H1 (cell line): ENCODE data around the gene RBMS2. TPM values are rescaled to one million over a fixed set of nuclear protein-coding genes. Genes with fewer than 3 reads are reported as not detected.
"Not testable (repeated sequence)": the region's sequence is repeated elsewhere in the genome, so short reads cannot be mapped to it uniquely, and the experiment has no call there.

Experiments used
- CTCF ChIA-PET: fragments of 300-600 bp; sonication (Branson Sonifier 250); formaldehyde crosslinking; loops from one replicate; lab custom pipeline; 2021; ENCODE audit not compliant: partially characterized antibody; lab: Charles Lee
- POLR2A ChIA-PET: fragments of 300-600 bp; sonication (Branson Sonifier 250); formaldehyde crosslinking; loops from one replicate; lab custom pipeline; 2021; ENCODE audit warnings: inconsistent platforms; ENCODE audit not compliant: partially characterized antibody; lab: Charles Lee
- DNase-seq, 2 experiments: peaks; one replicate each; pipeline versions ENCODE4 v3.0.0 to v3.0.0-alpha.2; 2010 to 2022; ENCODE audit warnings: low spot score in 2 of 2, low read depth in 1 of 2, mixed read lengths in 1 of 2
- FAIRE-seq: peaks from 2 replicates; lab custom pipeline; 2011; peaks lifted over from hg19 to GRCh38; lab: Jason Lieb, UNC
- H2AFZ ChIP-seq: 2 replicates; pipeline ENCODE4 v1.8.1; 2012; ENCODE audit warnings: low read length, inconsistent platforms
- H2AK5ac ChIP-seq: 2 replicates; pipeline ENCODE4 v1.6.1; 2013; ENCODE audit warnings: low read depth, low read length
- H2BK120ac ChIP-seq: replicated peaks from 2 replicates; pipeline ENCODE3; 2013; ENCODE audit warnings: low read depth, low read length, inconsistent platforms
- H2BK12ac ChIP-seq: 2 replicates; pipeline ENCODE4 v1.6.1; 2013; ENCODE audit warnings: low read depth, low read length
- H2BK15ac ChIP-seq: 2 replicates; pipeline ENCODE4 v1.6.1; 2013; ENCODE audit warnings: low read length
- H2BK20ac ChIP-seq: 2 replicates; pipeline ENCODE4 v1.6.1; 2013; ENCODE audit warnings: low read length
- H2BK5ac ChIP-seq: 2 replicates; pipeline ENCODE4 v1.6.1; 2013; ENCODE audit warnings: low read depth, low read length
- H3K14ac ChIP-seq: 2 replicates; pipeline ENCODE4 v1.6.1; 2013; ENCODE audit warnings: inconsistent platforms; ENCODE audit not compliant: insufficient read length
- H3K18ac ChIP-seq: 2 replicates; pipeline ENCODE4 v1.6.1; 2013; ENCODE audit warnings: low read length; ENCODE audit errors: extremely low read depth
- H3K23ac ChIP-seq: 2 replicates; pipeline ENCODE4 v1.6.1; 2013; ENCODE audit warnings: inconsistent platforms; ENCODE audit not compliant: insufficient read length
- H3K23me2 ChIP-seq: 2 replicates; pipeline ENCODE4 v1.6.1; 2013; ENCODE audit warnings: low read depth, low read length
- H3K27ac ChIP-seq: 2 replicates; pipeline ENCODE4 v1.6.1; 2011; ENCODE audit warnings: low read depth, low read length, inconsistent platforms
- H3K27me3 ChIP-seq, 4 experiments: replicated peaks in 1 of 4; 1 replicate in 1 of 4; 2 replicates in 3 of 4; pipeline versions ENCODE4 v1.6.1 to v1.8.1; 2011 to 2013; ENCODE audit warnings: low read length in 3 of 4, mild to moderate bottlenecking in 3 of 4, inconsistent platforms in 2 of 4, mixed read lengths in 2 of 4, moderate library complexity in 1 of 4; ENCODE audit not compliant: control insufficient read depth in 3 of 4, insufficient read depth in 3 of 4; ENCODE audit errors: extremely low read depth in 1 of 4
- H3K36me3 ChIP-seq, 4 experiments: 2 replicates each; pipeline versions ENCODE4 v1.6.1 to v1.8.1; 2011 to 2013; ENCODE audit warnings: mild to moderate bottlenecking in 4 of 4, low read length in 3 of 4, moderate library complexity in 2 of 4, control low read depth in 1 of 4, inconsistent platforms in 1 of 4; ENCODE audit not compliant: insufficient read depth in 4 of 4, control insufficient read depth in 2 of 4
- H3K4ac ChIP-seq: replicated peaks from 2 replicates; pipeline ENCODE3; 2013; ENCODE audit warnings: low read length, low read depth, mixed read lengths, inconsistent platforms; ENCODE audit not compliant: insufficient read length
- H3K4me1 ChIP-seq, 4 experiments: replicated peaks in 1 of 4; 1 replicate in 1 of 4; 2 replicates in 3 of 4; pipeline versions ENCODE4 v1.6.1 to v1.8.1; 2011 to 2013; ENCODE audit warnings: low read length in 3 of 4, inconsistent platforms in 2 of 4, mixed read lengths in 1 of 4; ENCODE audit not compliant: insufficient read depth in 4 of 4, control insufficient read depth in 3 of 4
- H3K4me2 ChIP-seq, 2 experiments: 2 replicates each; pipeline versions ENCODE4 v1.6.1 to v1.8.1; 2011 to 2013; ENCODE audit warnings: low read depth in 2 of 2, low read length in 2 of 2, control low read depth in 1 of 2, inconsistent platforms in 1 of 2, mild to moderate bottlenecking in 1 of 2; ENCODE audit not compliant: insufficient read depth in 1 of 2
- H3K4me3 ChIP-seq, 4 experiments: fragments of 200-600, 300-600 bp in 1 of 4; sonication (generic), shearing (Covaris generic), sonication (Bioruptor Twin) in 1 of 4; 2 replicates each; pipeline versions ENCODE4 v1.5.1 to v1.8.1; 2011 to 2016; ENCODE audit warnings: low read length in 4 of 4, low read depth in 3 of 4, control low read depth in 2 of 4, inconsistent platforms in 2 of 4, mild to moderate bottlenecking in 2 of 4, mixed read lengths in 1 of 4, moderate library complexity in 1 of 4; ENCODE audit not compliant: insufficient read depth in 2 of 4; ENCODE audit errors: extremely low read depth in 1 of 4
- H3K56ac ChIP-seq: replicated peaks from 2 replicates; pipeline ENCODE3; 2013; ENCODE audit warnings: low read depth, mild to moderate bottlenecking, mixed read lengths, low read length, inconsistent platforms; ENCODE audit not compliant: insufficient read length
- H3K79me1 ChIP-seq: 2 replicates; pipeline ENCODE4 v1.6.1; 2013; ENCODE audit warnings: low read depth, low read length, control low read depth
- H3K79me2 ChIP-seq, 2 experiments: 2 replicates each; pipeline versions ENCODE4 v1.6.1 to v1.8.1; 2012 to 2013; ENCODE audit warnings: low read length in 2 of 2, mild to moderate bottlenecking in 2 of 2, inconsistent platforms in 1 of 2; ENCODE audit not compliant: insufficient read depth in 2 of 2, control insufficient read depth in 1 of 2
- H3K9ac ChIP-seq, 4 experiments: replicated peaks in 1 of 4; 1 replicate in 1 of 4; 2 replicates in 3 of 4; pipeline versions ENCODE4 v1.6.1 to v1.8.1; 2011 to 2013; ENCODE audit warnings: low read depth in 3 of 4, low read length in 3 of 4, control low read depth in 2 of 4, mild to moderate bottlenecking in 2 of 4, moderate library complexity in 2 of 4, inconsistent platforms in 1 of 4; ENCODE audit errors: extremely low read depth in 1 of 4
- H3K9me3 ChIP-seq, 2 experiments: 2 replicates each; pipeline versions ENCODE4 v1.6.1 to v1.8.1; 2012 to 2013; ENCODE audit warnings: mild to moderate bottlenecking in 2 of 2, moderate library complexity in 2 of 2, control low read depth in 1 of 2, inconsistent platforms in 1 of 2, low read depth in 1 of 2, low read length in 1 of 2, mixed read lengths in 1 of 2; ENCODE audit not compliant: insufficient read depth in 2 of 2
- H4K20me1 ChIP-seq, 2 experiments: replicated peaks in 1 of 2; 2 replicates each; pipeline versions ENCODE3 to v1.8.1; 2011 to 2013; ENCODE audit warnings: inconsistent platforms in 2 of 2, low read length in 2 of 2, mild to moderate bottlenecking in 1 of 2; ENCODE audit not compliant: insufficient read depth in 2 of 2, control insufficient read depth in 1 of 2
- H4K5ac ChIP-seq: 2 replicates; pipeline ENCODE4 v1.6.1; 2013; ENCODE audit warnings: low read length, low read depth, mixed read lengths, inconsistent platforms; ENCODE audit not compliant: insufficient read length
- H4K8ac ChIP-seq: 2 replicates; pipeline ENCODE4 v1.8.0; 2013; ENCODE audit warnings: mild to moderate bottlenecking, moderate library complexity, low read length, inconsistent platforms; ENCODE audit not compliant: insufficient read depth; ENCODE audit errors: extremely low read depth
- H4K91ac ChIP-seq: replicated peaks from 2 replicates; pipeline ENCODE3; 2013; ENCODE audit warnings: low read length, mixed read lengths, inconsistent platforms; ENCODE audit not compliant: insufficient read length
- WGBS, 2 experiments: shearing (Covaris generic) in 1 of 2; methylation state at CpG; one replicate each; pipeline versions ENCODE4 v1.1.6 to v1.1.7; 2013 to 2015; ENCODE audit warnings: low lambda C conversion rate in 2 of 2, mixed read lengths in 2 of 2, inconsistent platforms in 1 of 2, low coverage in 1 of 2, missing lambda C conversion rate in 1 of 2; ENCODE audit not compliant: insufficient replicate concordance in 2 of 2, insufficient coverage in 1 of 2, insufficient read length in 1 of 2; ENCODE audit errors: extremely low coverage in 1 of 2, missing lambda C conversion rate in 1 of 2; 5-methylcytosine and 5-hydroxymethylcytosine counted together
- polyA plus RNA-seq, 7 experiments: library from polyadenylated mRNA; depleted of rRNA in 3 of 7; stranded (reverse) in 5 of 7; unstranded in 2 of 7; fragments of >200 nt in 5 of 7; fragments of 200-250 nt in 2 of 7; gene quantifications; 1 replicate in 5 of 7; 2 replicates in 1 of 7; 4 replicates in 1 of 7; pipeline versions ENCODE4 v1.2.1 to v1.2.3, GENCODE V29; 2011 to 2013; ENCODE audit warnings: missing spikeins in 2 of 7, mixed read lengths in 2 of 7
- total RNA-seq: library from RNA; stranded (reverse); fragmentation: NEBNext Ultra II Directional; extraction: Animal tissue kit (Norgen Biotek cat#: 25700); gene quantifications from 2 replicates; pipeline ENCODE4 v1.2.1, GENCODE V29; 2021

Gene RBMS2
- total and polyA plus RNA-seq, 2 of the 8 experiments (the other 6 are each of a cell fraction or from before 2014, with no cell fraction given), result 9.6 to 31.3 TPM

- H3K79me2 ChIP-seq, H3K27ac ChIP-seq, H3K36me3 ChIP-seq, H2AFZ ChIP-seq, H3K18ac ChIP-seq, H3K4ac ChIP-seq, H3K23ac ChIP-seq, CTCF ChIA-PET, H3K79me1 ChIP-seq, FAIRE-seq, POLR2A ChIA-PET, H2BK15ac ChIP-seq, H3K14ac ChIP-seq, H4K91ac ChIP-seq, H4K8ac ChIP-seq, H2BK5ac ChIP-seq, H3K9ac ChIP-seq, DNase-seq, H3K4me2 ChIP-seq, H3K23me2 ChIP-seq, H3K56ac ChIP-seq, H2AK5ac ChIP-seq, H2BK12ac ChIP-seq, H3K4me1 ChIP-seq, H4K20me1 ChIP-seq, H3K4me3 ChIP-seq, H2BK120ac ChIP-seq, H2BK20ac ChIP-seq, H4K5ac ChIP-seq: not testable (repeated sequence)
- Histone ChIP-seq H3K9me3 (peaks cover 4 to 20% of the 10 kb centered on the region in 2 experiments; a peak in 2 of 4 replicates), H3K27me3 (peaks cover 7 to 19% (median 18%) of the 10 kb centered on the region in 4 experiments)
- 89% methylated on average over 14 of the region's 31 CpGs; no CpG with 5 or more reads in 1 of the 2 experiments for WGBS, 2 experiments
These were observed 28.1 kb upstream of the RBMS2 start for GRCh38 chr12:56493409-56494105.

GRCh38 chr12:56494106-56494415 lies 27.6 kb upstream of the RBMS2 start:
- H3K14ac ChIP-seq, H3K4ac ChIP-seq, H3K4me1 ChIP-seq, H2AK5ac ChIP-seq, H2AFZ ChIP-seq, H3K56ac ChIP-seq, H2BK120ac ChIP-seq, H4K91ac ChIP-seq, H4K8ac ChIP-seq, H3K23ac ChIP-seq, H3K4me2 ChIP-seq, DNase-seq, H2BK15ac ChIP-seq, H3K36me3 ChIP-seq, H3K23me2 ChIP-seq, H3K18ac ChIP-seq, H2BK20ac ChIP-seq, H3K79me2 ChIP-seq, H3K4me3 ChIP-seq, POLR2A ChIA-PET, H4K20me1 ChIP-seq, H2BK5ac ChIP-seq, H3K79me1 ChIP-seq, H4K5ac ChIP-seq, H3K27ac ChIP-seq, H3K9ac ChIP-seq, H2BK12ac ChIP-seq, FAIRE-seq: not testable (repeated sequence)
- Histone ChIP-seq H3K9me3 (peaks cover 4 to 16% of the 10 kb centered on the region in 2 experiments; a peak in 2 of 4 replicates), H3K27me3 (peaks cover 5 to 14% (median 13%) of the 10 kb centered on the region in 4 experiments)
- CTCF ChIA-PET, result interaction anchor here (0.7 kb wide), 1 partner anchor 256 kb away, joined by 3 read pairs; no protein-coding TSS in a partner anchor
- WGBS, 2 experiments, result 83% methylated on average over 8 of the region's 15 CpGs; no CpG with 5 or more reads in 1 of the 2 experiments
